Sigmoid colon (tissue), 4 donors: ENCODE results near the gene SCAMP2.
A peak's percentile ranks its signal among the peaks of the same experiment; 100 is the strongest.

Experiments used
- CTCF ChIP-seq, 4 experiments: fragments of 450-650 bp in 3 of 4; fragments of 200-600 bp in 1 of 4; IDR thresholded peaks; one replicate each; pipeline ENCODE4 v1.5.1; 2016 to 2019; ENCODE audit warnings: antibody characterized with exemption in 4 of 4, mild to moderate bottlenecking in 3 of 4, moderate library complexity in 2 of 4
- EP300 ChIP-seq, 4 donors: sonication (generic); formaldehyde crosslinking; IDR thresholded peaks; one replicate each; pipeline ENCODE4 v1.6.1; 2017; ENCODE audit warnings: antibody characterized with exemption in 4 of 4
- POLR2A ChIP-seq, 2 donors: fragments of 450-650 bp; IDR thresholded peaks; one replicate each; pipeline ENCODE4 v1.6.1; 2016; ENCODE audit warnings: antibody characterized with exemption in 2 of 2, mild to moderate bottlenecking in 2 of 2, moderate library complexity in 2 of 2
- POLR2AphosphoS5 ChIP-seq, 4 donors: sonication (generic); formaldehyde crosslinking; IDR thresholded peaks; one replicate each; pipeline ENCODE4 v1.6.1; 2017; ENCODE audit warnings: antibody characterized with exemption in 4 of 4

- TF ChIP-seq POLR2A (IDR thresholded peaks at IDR 0.05) (no peak), CTCF (IDR thresholded peaks at IDR 0.05) (peak in 1 of 4 experiments; percentile 53), POLR2AphosphoS5 (IDR thresholded peaks at IDR 0.05) (no peak), EP300 (IDR thresholded peaks at IDR 0.05) (no peak)
These were observed 16.3 kb upstream of the SCAMP2 start for GRCh38 chr15:74889390-74889882.
